ENCODE data around the gene CCDC150.

- TF ChIP-seq EGR1 (IDR thresholded peaks at IDR 0.05; ENCODE audit: low read depth): no peak
- TF ChIP-seq CTCF (IDR thresholded peaks at IDR 0.05 in 2 of 3, conservative IDR thresholded peaks at IDR 0.05 in 1 of 3; ENCODE audit: borderline replicate concordance in 1 of 3, insufficient read depth in 1 of 3, low read depth in 2 of 3, low read length in 2 of 3): peak; percentile 4 to 29 (median 20); a peak in 3 of 6 replicates
- no peak for TF ChIP-seq POLR2AphosphoS5 (IDR thresholded peaks at IDR 0.05; ENCODE audit: low read depth, low read length)
- TF ChIP-seq ZNF274 (IDR thresholded peaks at IDR 0.05; ENCODE audit: low read depth, low read length): no peak
- TF ChIP-seq MAX (IDR thresholded peaks at IDR 0.05): no peak
- no peak for TF ChIP-seq EZH2phosphoT487 (IDR thresholded peaks at IDR 0.05; ENCODE audit: borderline replicate concordance)
Measured at GRCh38 chr2:196719110-196719872, 79.8 kb downstream of the CCDC150 start.
